B cell (primary cell): Measurements from ENCODE around the gene IMMP2L. TPM values are rescaled to one million over a fixed set of nuclear protein-coding genes. Genes with fewer than 3 reads are reported as not detected.

Source experiments
- ATAC-seq: fragments of 200-7000 bp; cut with Tn5 transposase; one replicate; pipeline ENCODE4 v1.10.0; 2021; ENCODE audit warnings: low read depth, mild to moderate bottlenecking, moderate number of reproducible peaks, moderate library complexity
- CTCF ChIA-PET: fragments of 350-600 bp; sonication (Branson Sonifier 250); formaldehyde crosslinking; loops from one replicate; lab custom pipeline; 2021; ENCODE audit warnings: antibody characterized with exemption, inconsistent platforms; lab: Charles Lee
- POLR2A ChIA-PET: fragments of 350-600 bp; sonication (Branson Sonifier 250); formaldehyde crosslinking; loops from one replicate; lab custom pipeline; 2021; ENCODE audit warnings: antibody characterized with exemption; lab: Charles Lee
- DNase-seq: peaks from one replicate; pipeline ENCODE4 v3.0.0; 2013
- H2AFZ ChIP-seq: 2 replicates; pipeline ENCODE4 v1.6.1; 2012; ENCODE audit warnings: mild to moderate bottlenecking, low read depth, low read length; ENCODE audit not compliant: insufficient read depth, poor library complexity, severe bottlenecking
- H3K27ac ChIP-seq, 2 donors: 1 replicate in 1 of 2; 2 replicates in 1 of 2; pipeline ENCODE4 v1.5.1; 2012 to 2013; ENCODE audit warnings: low read length in 2 of 2, mild to moderate bottlenecking in 2 of 2, moderate library complexity in 1 of 2
- H3K27me3 ChIP-seq, 4 experiments: fragments of 200-600 bp in 1 of 4; sonication (generic) in 1 of 4; replicated peaks in 1 of 4; 1 replicate in 2 of 4; 2 replicates in 2 of 4; pipeline versions ENCODE4 v1.6.1 to v1.7.0; 2013 to 2016; ENCODE audit warnings: low read length in 3 of 4, mild to moderate bottlenecking in 2 of 4, mixed read lengths in 1 of 4, moderate library complexity in 1 of 4; ENCODE audit not compliant: insufficient read depth in 4 of 4, control insufficient read depth in 3 of 4; ENCODE audit errors: control extremely low read depth in 1 of 4
- H3K36me3 ChIP-seq, 2 experiments: replicated peaks in 1 of 2; 1 replicate in 1 of 2; 2 replicates in 1 of 2; pipeline versions ENCODE4 v1.6.1 to v1.7.1; 2013; ENCODE audit warnings: low read length in 1 of 2; ENCODE audit not compliant: insufficient read depth in 2 of 2, control insufficient read depth in 1 of 2; ENCODE audit errors: control extremely low read depth in 1 of 2, extremely low read depth in 1 of 2
- H3K4me1 ChIP-seq, 2 donors: fragments of 200-600 bp in 1 of 2; sonication (generic) in 1 of 2; 1 replicate in 1 of 2; 2 replicates in 1 of 2; pipeline versions ENCODE4 v1.5.1 to v1.6.1; 2013 to 2017; ENCODE audit warnings: low read length in 2 of 2; ENCODE audit not compliant: control insufficient read depth in 2 of 2, insufficient read depth in 2 of 2
- H3K4me2 ChIP-seq: replicated peaks from 2 replicates; pipeline ENCODE3; 2012; ENCODE audit warnings: mild to moderate bottlenecking, low read depth, low read length; ENCODE audit not compliant: poor library complexity, severe bottlenecking
- H3K4me3 ChIP-seq, 5 experiments: fragments of 200-600 bp in 1 of 5; sonication (generic) in 1 of 5; 1 replicate in 3 of 5; 2 replicates in 2 of 5; pipeline versions ENCODE4 v1.5.1 to v1.7.0; 2011 to 2016; ENCODE audit warnings: low read length in 4 of 5, mild to moderate bottlenecking in 4 of 5, low read depth in 2 of 5, control low read depth in 1 of 5, moderate library complexity in 1 of 5; ENCODE audit not compliant: insufficient read depth in 1 of 5; ENCODE audit errors: control extremely low read depth in 1 of 5, extremely low read depth in 1 of 5
- H3K79me2 ChIP-seq: fragments of 200-600 bp; sonication (generic); one replicate; pipeline ENCODE4 v1.6.0; 2016; ENCODE audit warnings: low read length; ENCODE audit not compliant: control insufficient read depth, insufficient read depth
- H3K9ac ChIP-seq: fragments of 200-600 bp; sonication (generic); 2 replicates; pipeline ENCODE4 v1.6.1; 2017; ENCODE audit warnings: mild to moderate bottlenecking, low read length, moderate library complexity
- H3K9me3 ChIP-seq, 3 donors: one replicate each; pipeline versions ENCODE4 v1.6.1 to v1.7.1; 2013; ENCODE audit warnings: low read length in 2 of 3; ENCODE audit not compliant: control insufficient read depth in 2 of 3, insufficient read depth in 1 of 3; ENCODE audit errors: control extremely low read depth in 1 of 3
- H4K20me1 ChIP-seq: 2 replicates; pipeline ENCODE4 v1.6.0; 2012; ENCODE audit warnings: mild to moderate bottlenecking, low read length; ENCODE audit not compliant: insufficient read depth, control insufficient read depth, poor library complexity, severe bottlenecking
- H3K27ac Mint-ChIP-seq: one replicate; pipeline ENCODE4 v1.8.0; 2021; ENCODE audit warnings: mixed read lengths
- H3K27me3 Mint-ChIP-seq: one replicate; pipeline ENCODE4 v1.8.0; 2021; ENCODE audit warnings: mixed read lengths
- H3K4me1 Mint-ChIP-seq: one replicate; pipeline ENCODE4 v1.8.0; 2021; ENCODE audit warnings: mixed read lengths
- H3K4me3 Mint-ChIP-seq: one replicate; pipeline ENCODE4 v1.8.0; 2021; ENCODE audit warnings: mixed read lengths
- H3K9me3 Mint-ChIP-seq: one replicate; pipeline ENCODE4 v1.8.0; 2022; ENCODE audit warnings: mixed read lengths; ENCODE audit not compliant: insufficient read depth
- CTCF ChIP-seq: fragments of 200-600 bp; IDR thresholded peaks from one replicate; pipeline ENCODE4 v1.8.0; 2022; ENCODE audit warnings: antibody characterized with exemption, mild to moderate bottlenecking
- EZH2 ChIP-seq: IDR thresholded peaks from 2 replicates; pipeline ENCODE4 v1.6.1; 2012; ENCODE audit warnings: borderline replicate concordance, low read depth, mild to moderate bottlenecking, moderate library complexity, low read length; ENCODE audit not compliant: insufficient read depth, poor library complexity, severe bottlenecking
- WGBS: methylation state at CpG from one replicate; pipeline ENCODE4 v1.1.5; 2013; ENCODE audit warnings: missing lambda C conversion rate; ENCODE audit not compliant: insufficient coverage; 5-methylcytosine and 5-hydroxymethylcytosine counted together
- intact Hi-C: fragments of 100-400 bp; cut with micrococcal nuclease; formaldehyde crosslinking; loops from one replicate; pipeline ENCODE4 v1.10.0; 2022
- polyA plus RNA-seq: library from polyadenylated mRNA; depleted of rRNA; stranded (reverse); fragments of >200 nt; gene quantifications from 2 replicates; pipeline ENCODE4 v1.2.3, GENCODE V29; 2012
- total RNA-seq, 2 donors: library from RNA; stranded (reverse); fragments of 120-200 nt in 1 of 2; gene quantifications; 1 replicate in 1 of 2; 2 replicates in 1 of 2; pipeline versions ENCODE4 v1.2.3 to v1.2.4, GENCODE V29; 2013 to 2022

The IMMP2L gene
- total and polyA plus RNA-seq, 2 donors (not counting 1 experiment from before 2014, with no cell fraction given) = 3.8 to 34.2 TPM

GRCh38 chr7:111413739-111414138 is 148.6 kb downstream of the IMMP2L start:
- no peaks in the 10 kb centered on the region for H3K4me1 ChIP-seq
- WGBS = 100% methylated on average over 1 of the region's 3 CpGs
- Mint-ChIP-seq H3K4me1 (peaks cover 2% of the 10 kb centered on the region), H3K9me3 (no peaks in the 10 kb centered on the region), H3K4me3 (no peak overlapping the region), H3K27ac (no peak overlapping the region), H3K27me3 (no peaks in the 10 kb centered on the region)
- H3K9me3 ChIP-seq = no peaks in the 10 kb centered on the region
- ChIA-PET CTCF (interaction anchor here (0.6 kb wide), 1 partner anchor 225 kb away, joined by 4 read pairs; no protein-coding TSS in a partner anchor), POLR2A (no interaction called here)
- H3K4me2 ChIP-seq = no peak overlapping the region
- intact Hi-C loops = no loop called here
- no peak for ATAC-seq
- no peaks in the 10 kb centered on the region for H3K36me3 ChIP-seq
- no peak overlapping the region for H3K4me3 ChIP-seq
- H4K20me1 ChIP-seq = no peaks in the 10 kb centered on the region
- H3K9ac ChIP-seq = no peak overlapping the region
- no peak for TF ChIP-seq EZH2
- TF ChIP-seq CTCF = no peak
- no peak overlapping the region for H3K27ac ChIP-seq
- no peak for DNase-seq
- no peaks in the 10 kb centered on the region for H3K79me2 ChIP-seq
- no peak overlapping the region for H2AFZ ChIP-seq
- no peaks in the 10 kb centered on the region for H3K27me3 ChIP-seq

- H3K4me1 ChIP-seq = no peaks in the 10 kb centered on the region
- no peaks in the 10 kb centered on the region for H4K20me1 ChIP-seq
- Mint-ChIP-seq H3K9me3 (peaks cover 3% of the 10 kb centered on the region), H3K4me3 (no peak overlapping the region), H3K27ac (no peak overlapping the region), H3K27me3 (no peaks in the 10 kb centered on the region), H3K4me1 (peaks cover 2% of the 10 kb centered on the region)
- no peak overlapping the region for H3K4me2 ChIP-seq
- no peak for ATAC-seq
- DNase-seq = no peak
- H3K27me3 ChIP-seq = no peaks in the 10 kb centered on the region
- no peaks in the 10 kb centered on the region for H3K36me3 ChIP-seq
- H2AFZ ChIP-seq = no peak overlapping the region
- no peak for TF ChIP-seq CTCF
- no peak for TF ChIP-seq EZH2
- H3K79me2 ChIP-seq = peaks cover 4% of the 10 kb centered on the region
- ChIA-PET POLR2A (no interaction called here), CTCF (no interaction called here)
- intact Hi-C loops = no loop called here
- no peaks in the 10 kb centered on the region for H3K9me3 ChIP-seq
- H3K9ac ChIP-seq = no peak overlapping the region
- H3K4me3 ChIP-seq = no peak overlapping the region
- no peak overlapping the region for H3K27ac ChIP-seq
These were observed 151.4 kb downstream of the IMMP2L start for GRCh38 chr7:111410899-111411298.
